ENCODE data around the gene MSRB1. TPM values are rescaled to one million over a fixed set of nuclear protein-coding genes. Genes with fewer than 3 reads are reported as not detected.
A peak's percentile ranks its signal among the peaks of the same experiment; 100 is the strongest.

MSRB1 gene
- total and polyA plus RNA-seq, 2 of the 13 experiments (the other 11 are each of a cell fraction or from before 2014, with no cell fraction given), result 32.1 to 75.4 TPM

GRCh38 chr16:1959269-1960039 is 16.5 kb upstream of the MSRB1 start, which contains the start of gene NDUFB10 (continued):
- TF ChIP-seq THAP8 (CRISPR knock-in tag; IDR thresholded peaks at IDR 0.05; ENCODE audit: borderline replicate concordance) (no peak), HOXA9 (CRISPR knock-in tag; IDR thresholded peaks at IDR 0.05; ENCODE audit: borderline replicate concordance) (peak; percentile 49; the same call in 1 of the 2 replicates), TOE1 (CRISPR knock-in tag; IDR thresholded peaks at IDR 0.05) (peak; percentile 45; the same call in 1 of the 2 replicates), TFE3 (CRISPR knock-in tag; IDR thresholded peaks at IDR 0.05) (peak; percentile 13; the same call in 1 of the 2 replicates), KDM1A (CRISPR knock-in tag; IDR thresholded peaks at IDR 0.05) (no peak), MIXL1 (CRISPR knock-in tag; IDR thresholded peaks at IDR 0.05) (0 out of 2 replicates have a peak, but pooled peaks have one; percentile 57), DMTF1 (CRISPR knock-in tag; IDR thresholded peaks at IDR 0.05) (no peak), ZNF354B (CRISPR knock-in tag; IDR thresholded peaks at IDR 0.05) (peak; percentile 64; the same call in 1 of the 2 replicates), ZBTB33 (CRISPR knock-in tag; IDR thresholded peaks at IDR 0.05) (peak; percentile 32; the same call in 1 of the 2 replicates), ATF4 (CRISPR knock-in tag; IDR thresholded peaks at IDR 0.05) (0 out of 4 replicates have a peak, but pooled peaks of 1 of the 2 experiments have one; percentile 12), KAT8 (CRISPR knock-in tag; IDR thresholded peaks at IDR 0.05) (peak; percentile 69), ZNF160 (CRISPR knock-in tag; IDR thresholded peaks at IDR 0.05) (peak; percentile 87; the same call in 1 of the 2 replicates), MYC (CRISPR knock-in tag; IDR thresholded peaks at IDR 0.05; ENCODE audit: borderline replicate concordance) (peak; percentile 82), ARID5B (CRISPR knock-in tag; IDR thresholded peaks at IDR 0.05) (peak; percentile 53; the same call in 1 of the 2 replicates), KMT2A (CRISPR knock-in tag; IDR thresholded peaks at IDR 0.05) (peak; percentile 65; the same call in 1 of the 2 replicates)

Data from HepG2 (cell line).